ENCODE data around the gene MC1R.
"Not testable (repeated sequence)": the region's sequence is repeated elsewhere in the genome, so short reads cannot be mapped to it uniquely, and the experiment has no call there.

MC1R gene

DNA sequence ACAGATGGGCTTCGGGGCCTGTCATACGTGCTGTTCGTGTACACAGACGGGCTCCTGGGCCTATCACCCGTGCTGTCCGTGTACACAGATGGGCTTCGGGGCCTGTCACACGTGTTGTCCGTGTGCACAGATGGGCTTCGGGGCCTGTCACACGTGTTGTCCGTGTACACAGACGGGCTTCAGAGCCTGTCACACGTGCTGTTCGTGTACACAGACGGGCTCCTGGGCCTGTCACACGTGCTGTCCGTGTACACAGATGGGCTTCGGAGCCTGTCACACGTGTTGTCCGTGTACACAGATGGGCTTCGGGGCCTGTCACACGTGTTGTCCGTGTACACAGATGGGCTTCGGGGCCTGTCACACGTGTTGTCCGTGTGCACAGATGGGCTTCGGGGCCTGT is 39.5 kb upstream of the MC1R start:
- POLR2A ChIA-PET; H3K4me3 ChIP-seq (ENCODE audit: control insufficient read depth in 1 of 7, extremely low read depth in 1 of 7, insufficient read depth in 4 of 7, low read depth in 2 of 7, low read length in 6 of 7); H3K27me3 ChIP-seq (replicated peaks in 2 of 5; ENCODE audit: control insufficient read depth in 4 of 5, insufficient read depth in 5 of 5, low read length in 4 of 5); H3K9me3 ChIP-seq (ENCODE audit: control extremely low read depth in 1 of 5, control insufficient read depth in 4 of 5, insufficient read depth in 2 of 5, low read depth in 1 of 5, low read length in 4 of 5); H3K4me1 ChIP-seq (ENCODE audit: control extremely low read depth in 1 of 4, control insufficient read depth in 4 of 4, insufficient read depth in 4 of 4, low read length in 3 of 4); H3K27ac ChIP-seq (ENCODE audit: insufficient read depth in 1 of 2, low read depth in 1 of 2, low read length in 2 of 2, poor library complexity in 1 of 2, severe bottlenecking in 2 of 2); DNase-seq; CTCF ChIA-PET: not testable (repeated sequence)
- WGBS (ENCODE audit: insufficient coverage) = over 99% methylated on average over 21 of the region's 28 CpGs
- peaks cover 19 to 66% (median 44%) of the 10 kb centered on the region in 4 experiments for H3K36me3 ChIP-seq (ENCODE audit: control insufficient read depth in 4 of 4, insufficient read depth in 4 of 4, low read length in 3 of 4)

- no peaks in the 10 kb centered on the region for H3K9me3 ChIP-seq (ENCODE audit: control extremely low read depth in 1 of 5, control insufficient read depth in 4 of 5, insufficient read depth in 2 of 5, low read depth in 1 of 5, low read length in 4 of 5)
- H3K4me3 ChIP-seq (ENCODE audit: control insufficient read depth in 1 of 7, extremely low read depth in 1 of 7, insufficient read depth in 4 of 7, low read depth in 2 of 7, low read length in 6 of 7) = no peak overlapping the region
- POLR2A ChIA-PET = no interaction called here
- H3K36me3 ChIP-seq (ENCODE audit: control insufficient read depth in 4 of 4, insufficient read depth in 4 of 4, low read length in 3 of 4) = peaks cover 23 to 69% (median 54%) of the 10 kb centered on the region in 4 experiments
- no peak for DNase-seq
- no peaks in the 10 kb centered on the region for H3K4me1 ChIP-seq (ENCODE audit: control extremely low read depth in 1 of 4, control insufficient read depth in 4 of 4, insufficient read depth in 4 of 4, low read length in 3 of 4)
- CTCF ChIA-PET = interaction anchor here (1.3 kb wide), 1 partner anchor 29 kb away, joined by 3 read pairs; no protein-coding TSS in a partner anchor
- H3K27ac ChIP-seq (ENCODE audit: insufficient read depth in 1 of 2, low read depth in 1 of 2, low read length in 2 of 2, poor library complexity in 1 of 2, severe bottlenecking in 2 of 2) = no peak overlapping the region
- WGBS (ENCODE audit: insufficient coverage) = 97% methylated on average over 16 of the region's 18 CpGs
- no peaks in the 10 kb centered on the region for H3K27me3 ChIP-seq (replicated peaks in 2 of 5; ENCODE audit: control insufficient read depth in 4 of 5, insufficient read depth in 5 of 5, low read length in 4 of 5)
Observed at GRCh38 chr16:89880477-89881367, 37.9 kb upstream of the MC1R start.

DNA sequence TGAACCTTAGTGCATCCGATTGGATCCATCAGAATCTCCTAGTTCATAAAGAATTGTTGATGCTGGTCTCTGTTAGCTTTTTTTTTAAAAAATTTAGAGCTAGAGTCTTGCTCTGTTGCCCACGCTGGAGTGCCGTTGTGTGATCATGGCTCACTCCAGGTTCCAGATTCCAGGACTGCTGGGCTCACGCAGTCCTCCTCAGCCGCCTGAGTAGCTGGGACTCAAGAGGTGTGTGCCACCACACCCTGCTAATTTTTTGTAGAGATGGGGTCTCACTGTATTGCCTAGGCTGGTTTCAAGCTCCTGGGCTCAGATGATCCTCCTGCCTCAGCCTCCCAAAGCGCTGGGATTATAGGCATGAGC is 37.3 kb upstream of the MC1R start:
- CTCF ChIA-PET = interaction anchor here (1.8 kb wide), 2 partner anchors 12 to 13 kb away, joined by 3 to 5 read pairs; no protein-coding TSS in a partner anchor
- 100% methylated on average over 4 of the region's 6 CpGs for WGBS (ENCODE audit: insufficient coverage)
- no peak for DNase-seq
- Histone ChIP-seq H3K4me3 (ENCODE audit: control insufficient read depth in 1 of 7, extremely low read depth in 1 of 7, insufficient read depth in 4 of 7, low read depth in 2 of 7, low read length in 6 of 7) (no peak overlapping the region), H3K27me3 (replicated peaks in 2 of 5; ENCODE audit: control insufficient read depth in 4 of 5, insufficient read depth in 5 of 5, low read length in 4 of 5) (no peaks in the 10 kb centered on the region), H3K9me3 (ENCODE audit: control extremely low read depth in 1 of 5, control insufficient read depth in 4 of 5, insufficient read depth in 2 of 5, low read depth in 1 of 5, low read length in 4 of 5) (no peaks in the 10 kb centered on the region), H3K36me3 (ENCODE audit: control insufficient read depth in 4 of 4, insufficient read depth in 4 of 4, low read length in 3 of 4) (peaks cover 23 to 70% (median 54%) of the 10 kb centered on the region in 4 experiments), H3K27ac (ENCODE audit: insufficient read depth in 1 of 2, low read depth in 1 of 2, low read length in 2 of 2, poor library complexity in 1 of 2, severe bottlenecking in 2 of 2) (no peak overlapping the region), H3K4me1 (ENCODE audit: control extremely low read depth in 1 of 4, control insufficient read depth in 4 of 4, insufficient read depth in 4 of 4, low read length in 3 of 4) (no peaks in the 10 kb centered on the region)
- POLR2A ChIA-PET = no interaction called here

DNA sequence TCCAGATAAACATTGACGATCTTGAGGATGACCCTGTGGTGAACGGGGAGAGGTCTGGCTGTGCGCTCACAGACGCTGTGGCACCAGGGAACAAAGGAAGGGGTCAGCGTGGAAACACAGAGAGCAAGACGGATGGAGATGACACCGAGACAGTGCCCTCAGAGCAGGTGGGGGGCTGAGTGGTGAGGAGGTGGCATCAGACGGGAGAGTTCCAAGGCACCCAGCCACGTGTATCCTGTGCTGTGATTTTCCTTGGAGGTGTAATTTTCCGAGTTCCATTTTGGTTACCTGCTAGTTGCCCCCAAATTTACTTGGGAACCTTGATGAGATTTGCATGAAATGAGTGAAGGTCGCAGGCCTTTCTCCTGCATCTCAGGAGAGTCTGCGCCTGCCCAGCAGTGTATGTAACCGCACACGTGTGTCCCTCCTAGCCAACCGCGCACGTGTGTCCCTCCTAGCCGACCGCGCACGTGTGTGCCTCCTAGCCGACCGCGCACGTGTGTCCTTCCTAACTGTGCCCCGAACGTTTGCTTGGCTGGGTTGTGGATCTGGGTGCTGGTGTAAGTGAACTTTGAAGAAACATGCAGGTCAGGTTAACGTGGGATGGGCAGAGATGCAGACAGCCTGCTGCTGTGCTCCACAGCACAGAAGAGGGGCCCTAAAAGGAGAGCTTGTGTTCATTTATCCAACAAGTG is 35.2 kb upstream of the MC1R start:
- no peak overlapping the region for H3K27ac ChIP-seq (ENCODE audit: insufficient read depth in 1 of 2, low read depth in 1 of 2, low read length in 2 of 2, poor library complexity in 1 of 2, severe bottlenecking in 2 of 2)
- DNase-seq = no peak
- H3K9me3 ChIP-seq (ENCODE audit: control extremely low read depth in 1 of 5, control insufficient read depth in 4 of 5, insufficient read depth in 2 of 5, low read depth in 1 of 5, low read length in 4 of 5) = no peaks in the 10 kb centered on the region
- no peaks in the 10 kb centered on the region for H3K27me3 ChIP-seq (replicated peaks in 2 of 5; ENCODE audit: control insufficient read depth in 4 of 5, insufficient read depth in 5 of 5, low read length in 4 of 5)
- ChIA-PET CTCF (no interaction called here), POLR2A (no interaction called here)
- peaks cover 18 to 86% (median 58%) of the 10 kb centered on the region in 4 experiments for H3K36me3 ChIP-seq (ENCODE audit: control insufficient read depth in 4 of 4, insufficient read depth in 4 of 4, low read length in 3 of 4)
- H3K4me1 ChIP-seq (ENCODE audit: control extremely low read depth in 1 of 4, control insufficient read depth in 4 of 4, insufficient read depth in 4 of 4, low read length in 3 of 4) = no peaks in the 10 kb centered on the region
- WGBS (ENCODE audit: insufficient coverage) = 96% methylated on average over 23 of the region's 28 CpGs
- no peak overlapping the region for H3K4me3 ChIP-seq (ENCODE audit: control insufficient read depth in 1 of 7, extremely low read depth in 1 of 7, insufficient read depth in 4 of 7, low read depth in 2 of 7, low read length in 6 of 7)

DNA sequence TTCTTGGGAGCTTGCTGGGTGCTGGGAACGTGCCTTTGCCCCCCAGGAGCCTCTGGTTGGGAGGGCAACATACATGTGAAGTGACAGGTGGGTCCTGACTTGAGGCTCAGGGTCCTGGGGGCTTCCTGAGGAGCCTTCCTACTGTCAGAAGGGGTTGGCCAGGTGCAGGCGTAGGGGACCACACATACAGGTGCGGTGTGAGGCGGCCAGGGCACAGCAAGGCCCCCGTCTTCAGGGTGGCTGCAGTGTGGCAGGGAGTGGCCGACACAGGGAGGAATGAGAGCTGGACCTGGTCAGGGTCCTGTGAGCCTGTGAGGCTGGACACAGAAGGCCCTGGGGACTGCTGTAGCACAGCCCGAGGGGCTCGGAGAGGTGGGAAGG is 34.6 kb upstream of the MC1R start:
- Histone ChIP-seq H3K4me1 (ENCODE audit: control extremely low read depth in 1 of 4, control insufficient read depth in 4 of 4, insufficient read depth in 4 of 4, low read length in 3 of 4) (no peaks in the 10 kb centered on the region), H3K27me3 (replicated peaks in 2 of 5; ENCODE audit: control insufficient read depth in 4 of 5, insufficient read depth in 5 of 5, low read length in 4 of 5) (no peaks in the 10 kb centered on the region), H3K4me3 (ENCODE audit: control insufficient read depth in 1 of 7, extremely low read depth in 1 of 7, insufficient read depth in 4 of 7, low read depth in 2 of 7, low read length in 6 of 7) (no peak overlapping the region), H3K9me3 (ENCODE audit: control extremely low read depth in 1 of 5, control insufficient read depth in 4 of 5, insufficient read depth in 2 of 5, low read depth in 1 of 5, low read length in 4 of 5) (no peaks in the 10 kb centered on the region), H3K36me3 (ENCODE audit: control insufficient read depth in 4 of 4, insufficient read depth in 4 of 4, low read length in 3 of 4) (peaks cover 15 to 85% (median 55%) of the 10 kb centered on the region in 4 experiments), H3K27ac (ENCODE audit: insufficient read depth in 1 of 2, low read depth in 1 of 2, low read length in 2 of 2, poor library complexity in 1 of 2, severe bottlenecking in 2 of 2) (no peak overlapping the region)
- POLR2A ChIA-PET = no interaction called here
- WGBS (ENCODE audit: insufficient coverage) = 95% methylated on average over 6 of the region's 8 CpGs
- CTCF ChIA-PET = no interaction called here
- no peak for DNase-seq

DNA sequence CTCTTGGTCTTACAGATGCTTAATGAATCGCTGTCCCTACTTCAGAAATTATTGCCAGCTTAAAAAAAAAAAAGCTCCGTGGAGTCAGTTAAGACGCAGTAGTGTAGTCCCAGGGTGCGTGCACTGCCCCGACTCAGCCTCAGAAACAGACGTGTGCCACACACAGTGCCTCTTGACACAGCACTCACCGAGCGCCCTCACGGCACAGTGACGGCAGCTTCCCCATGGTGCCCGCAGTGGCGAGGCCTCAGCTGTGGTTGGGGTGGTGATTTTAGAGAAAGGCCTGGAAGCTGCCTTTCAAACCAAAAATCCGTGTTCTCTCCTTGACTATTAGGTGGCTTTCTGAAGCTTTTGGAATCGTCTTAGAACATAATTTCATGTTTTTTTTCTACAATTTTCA is 31.4 kb upstream of the MC1R start:
- DNase-seq = no peak
- WGBS (ENCODE audit: insufficient coverage) = 96% methylated on average over 13 of the region's 14 CpGs
- peaks cover 10 to 89% (median 57%) of the 10 kb centered on the region in 4 experiments for H3K36me3 ChIP-seq (ENCODE audit: control insufficient read depth in 4 of 4, insufficient read depth in 4 of 4, low read length in 3 of 4)
- H3K9me3 ChIP-seq (ENCODE audit: control extremely low read depth in 1 of 5, control insufficient read depth in 4 of 5, insufficient read depth in 2 of 5, low read depth in 1 of 5, low read length in 4 of 5) = no peaks in the 10 kb centered on the region
- ChIA-PET POLR2A (no interaction called here), CTCF (interaction anchor here (0.8 to 1.5 kb wide), 4 partner anchors 21 to 181 kb away, joined by 3 to 6 read pairs (median 4); no protein-coding TSS in a partner anchor)
- no peaks in the 10 kb centered on the region for H3K27me3 ChIP-seq (replicated peaks in 2 of 5; ENCODE audit: control insufficient read depth in 4 of 5, insufficient read depth in 5 of 5, low read length in 4 of 5)
- no peak overlapping the region for H3K4me3 ChIP-seq (ENCODE audit: control insufficient read depth in 1 of 7, extremely low read depth in 1 of 7, insufficient read depth in 4 of 7, low read depth in 2 of 7, low read length in 6 of 7)
- no peaks in the 10 kb centered on the region for H3K4me1 ChIP-seq (ENCODE audit: control extremely low read depth in 1 of 4, control insufficient read depth in 4 of 4, insufficient read depth in 4 of 4, low read length in 3 of 4)
- no peak overlapping the region for H3K27ac ChIP-seq (ENCODE audit: insufficient read depth in 1 of 2, low read depth in 1 of 2, low read length in 2 of 2, poor library complexity in 1 of 2, severe bottlenecking in 2 of 2)

DNA sequence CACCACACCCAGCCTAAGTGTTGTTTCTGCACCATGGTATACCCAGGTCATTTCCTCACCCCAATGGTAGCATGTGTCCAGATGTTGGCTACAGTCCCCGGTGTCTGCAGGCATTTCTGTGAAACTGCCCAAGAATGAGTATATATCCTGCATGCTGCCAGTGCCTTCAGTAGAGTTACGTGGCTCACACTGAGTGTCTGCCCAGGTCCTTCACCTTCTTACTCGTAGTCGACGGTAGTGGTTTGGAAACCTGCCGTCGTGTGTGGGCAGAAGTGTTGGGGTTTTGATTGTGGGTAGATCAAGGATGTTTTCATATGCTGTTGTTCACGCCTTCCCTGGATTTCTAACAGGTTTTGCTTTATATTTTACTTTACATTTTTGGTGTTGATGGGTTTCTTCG is 28.5 kb upstream of the MC1R start:
- ChIA-PET POLR2A (no interaction called here), CTCF (no interaction called here)
- H3K4me3 ChIP-seq (ENCODE audit: control insufficient read depth in 1 of 7, extremely low read depth in 1 of 7, insufficient read depth in 4 of 7, low read depth in 2 of 7, low read length in 6 of 7) = no peak overlapping the region

More for the DNA sequence above, 28.5 kb upstream of the MC1R start:
- peaks cover 7 to 88% (median 61%) of the 10 kb centered on the region in 4 experiments for H3K36me3 ChIP-seq (ENCODE audit: control insufficient read depth in 4 of 4, insufficient read depth in 4 of 4, low read length in 3 of 4)
- no peaks in the 10 kb centered on the region for H3K4me1 ChIP-seq (ENCODE audit: control extremely low read depth in 1 of 4, control insufficient read depth in 4 of 4, insufficient read depth in 4 of 4, low read length in 3 of 4)
- DNase-seq = no peak
- H3K27ac ChIP-seq (ENCODE audit: insufficient read depth in 1 of 2, low read depth in 1 of 2, low read length in 2 of 2, poor library complexity in 1 of 2, severe bottlenecking in 2 of 2) = no peak overlapping the region
- H3K27me3 ChIP-seq (replicated peaks in 2 of 5; ENCODE audit: control insufficient read depth in 4 of 5, insufficient read depth in 5 of 5, low read length in 4 of 5) = no peaks in the 10 kb centered on the region
- H3K9me3 ChIP-seq (ENCODE audit: control extremely low read depth in 1 of 5, control insufficient read depth in 4 of 5, insufficient read depth in 2 of 5, low read depth in 1 of 5, low read length in 4 of 5) = no peaks in the 10 kb centered on the region
- WGBS (ENCODE audit: insufficient coverage) = 92% methylated on average over 2 of the region's 9 CpGs

Data from common myeloid progenitor, CD34-positive (primary cell).